ENCODE measurements around the gene ARHGEF40.
A peak's percentile ranks its signal among the peaks of the same experiment; 100 is the strongest.

ARHGEF40 gene

GRCh38 chr14:21121122-21121521, 51.0 kb downstream of the ARHGEF40 start:
- no peak for DNase-seq (ENCODE audit: low spot score)

DNA sequence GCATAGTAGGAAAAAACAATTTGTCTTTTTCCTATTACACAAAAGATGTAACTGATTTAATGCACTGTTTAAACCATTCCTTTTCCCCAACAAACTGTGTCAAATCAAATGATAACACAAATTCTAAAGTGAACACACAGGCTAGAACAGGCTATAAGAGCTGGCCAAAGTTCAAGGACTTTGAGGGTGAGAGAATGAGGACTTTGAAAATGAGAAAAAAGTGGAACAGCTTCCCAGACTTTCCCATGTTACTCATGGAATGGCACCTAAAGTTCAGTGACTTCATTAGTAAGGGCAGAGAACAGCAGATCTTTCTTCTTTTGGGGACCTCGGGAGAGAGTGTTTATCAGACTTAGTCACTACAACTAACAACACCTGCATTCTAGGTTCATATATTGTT, 53.3 kb downstream of the ARHGEF40 start:
- no peak for DNase-seq (ENCODE audit: low spot score)

DNA sequence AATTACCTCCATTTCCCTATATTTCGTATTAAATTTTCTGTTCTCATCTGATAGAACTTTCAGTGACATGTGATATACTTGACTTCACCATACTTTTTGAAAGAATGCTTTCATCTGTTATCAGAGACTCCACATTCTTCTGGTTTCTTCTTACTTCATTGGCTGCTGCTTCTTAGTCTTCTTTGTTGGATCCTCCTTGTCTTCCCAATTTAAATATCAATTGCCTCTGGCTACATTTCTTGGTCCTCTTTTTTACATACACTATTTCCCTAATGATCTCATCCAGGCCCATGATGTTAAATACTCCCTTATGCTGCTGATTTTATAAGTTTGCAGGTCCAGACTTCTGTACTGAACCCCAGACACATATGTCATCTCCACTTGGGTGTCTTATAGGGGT, 63.8 kb downstream of the ARHGEF40 start:
- no peak for DNase-seq (ENCODE audit: low spot score)

- DNase-seq (ENCODE audit: low spot score) = peak; percentile 29
Observed at GRCh38 chr14:21136024-21136423, 65.9 kb downstream of the ARHGEF40 start.
